Measurements from ENCODE around the gene MVB12B. TPM values are rescaled to one million over a fixed set of nuclear protein-coding genes. Genes with fewer than 3 reads are reported as not detected.

MVB12B gene
- total RNA-seq, 1 experiment from 2014 or later: not detected

DNA sequence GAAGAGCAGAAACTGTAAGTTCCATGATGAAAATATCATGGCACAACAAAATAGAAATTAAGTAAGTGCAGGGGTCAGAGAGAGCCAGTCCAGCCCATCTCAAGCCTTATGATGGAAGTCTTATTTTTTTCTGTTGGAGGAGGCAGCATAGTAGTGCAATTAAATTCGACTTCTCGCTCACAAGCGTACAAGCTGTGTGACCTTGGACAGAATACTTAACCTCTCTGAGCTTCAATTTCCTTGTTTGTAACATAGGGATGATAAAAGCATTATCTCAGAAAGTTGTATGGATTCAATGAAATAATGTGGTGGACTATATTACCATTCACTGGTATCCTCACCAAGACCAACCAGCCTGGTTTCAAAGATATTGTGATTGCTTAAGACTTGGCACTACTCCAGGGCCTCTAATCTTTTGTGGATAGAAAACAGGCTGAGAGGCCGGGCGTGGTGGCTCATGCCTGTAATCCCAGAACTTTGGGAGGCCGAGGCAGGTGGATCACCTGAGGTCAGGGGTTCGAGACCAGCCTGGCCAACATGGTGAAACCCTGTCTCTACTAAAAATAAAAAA, 26.8 kb upstream of the MVB12B start:
- Histone ChIP-seq H3K79me2 (ENCODE audit: low read length) (no peaks in the 10 kb centered on the region), H3K4me3 (ENCODE audit: low read length) (no peak overlapping the region), H2AFZ (ENCODE audit: low read length) (no peak overlapping the region), H3K9me3 (ENCODE audit: low read length) (no peaks in the 10 kb centered on the region), H4K20me1 (ENCODE audit: insufficient read depth, low read depth, low read length) (no peaks in the 10 kb centered on the region), H3K9ac (ENCODE audit: low read length) (no peak overlapping the region), H3K27ac (ENCODE audit: low read length) (no peak overlapping the region), H3K36me3 (ENCODE audit: insufficient read depth, low read length) (no peaks in the 10 kb centered on the region), H3K27me3 (ENCODE audit: low read length) (no peaks in the 10 kb centered on the region), H3K4me2 (ENCODE audit: low read depth, low read length, poor library complexity, severe bottlenecking) (no peak overlapping the region), H3K9me2 (replicated peaks; ENCODE audit: insufficient read depth, low read length) (no peaks in the 10 kb centered on the region), H3K4me1 (ENCODE audit: low read length) (no peaks in the 10 kb centered on the region)
- no peak for DNase-seq

DNA sequence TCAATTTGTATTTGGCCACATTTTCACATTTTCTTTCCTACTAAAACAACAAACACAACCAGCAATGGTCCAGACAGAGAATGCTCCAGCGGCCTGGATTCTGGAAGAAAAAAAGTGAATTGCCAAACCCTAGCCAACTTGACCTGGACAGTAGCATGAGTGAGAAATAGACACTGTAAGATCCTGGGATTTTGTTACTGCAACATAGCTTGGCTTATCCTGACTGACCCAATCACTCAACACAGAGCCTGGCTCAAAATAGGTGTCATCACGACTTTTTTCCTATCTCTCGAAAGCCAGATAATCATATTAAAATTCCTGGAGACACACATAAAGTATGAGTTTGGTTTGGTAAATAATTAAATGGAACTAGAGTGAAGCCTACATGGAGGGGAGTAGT, 25.4 kb upstream of the MVB12B start:
- no peak overlapping the region for H3K27ac ChIP-seq (ENCODE audit: low read length)
- no peaks in the 10 kb centered on the region for H4K20me1 ChIP-seq (ENCODE audit: insufficient read depth, low read depth, low read length)
- no peaks in the 10 kb centered on the region for H3K9me3 ChIP-seq (ENCODE audit: low read length)
- H3K9me2 ChIP-seq (replicated peaks; ENCODE audit: insufficient read depth, low read length): no peaks in the 10 kb centered on the region
- no peaks in the 10 kb centered on the region for H3K79me2 ChIP-seq (ENCODE audit: low read length)
- no peaks in the 10 kb centered on the region for H3K36me3 ChIP-seq (ENCODE audit: insufficient read depth, low read length)
- H2AFZ ChIP-seq (ENCODE audit: low read length): no peak overlapping the region
- H3K4me2 ChIP-seq (ENCODE audit: low read depth, low read length, poor library complexity, severe bottlenecking): no peak overlapping the region
- H3K27me3 ChIP-seq (ENCODE audit: low read length): no peaks in the 10 kb centered on the region
- H3K4me3 ChIP-seq (ENCODE audit: low read length): no peak overlapping the region
- H3K9ac ChIP-seq (ENCODE audit: low read length): no peak overlapping the region
- no peaks in the 10 kb centered on the region for H3K4me1 ChIP-seq (ENCODE audit: low read length)
- DNase-seq: no peak

DNA sequence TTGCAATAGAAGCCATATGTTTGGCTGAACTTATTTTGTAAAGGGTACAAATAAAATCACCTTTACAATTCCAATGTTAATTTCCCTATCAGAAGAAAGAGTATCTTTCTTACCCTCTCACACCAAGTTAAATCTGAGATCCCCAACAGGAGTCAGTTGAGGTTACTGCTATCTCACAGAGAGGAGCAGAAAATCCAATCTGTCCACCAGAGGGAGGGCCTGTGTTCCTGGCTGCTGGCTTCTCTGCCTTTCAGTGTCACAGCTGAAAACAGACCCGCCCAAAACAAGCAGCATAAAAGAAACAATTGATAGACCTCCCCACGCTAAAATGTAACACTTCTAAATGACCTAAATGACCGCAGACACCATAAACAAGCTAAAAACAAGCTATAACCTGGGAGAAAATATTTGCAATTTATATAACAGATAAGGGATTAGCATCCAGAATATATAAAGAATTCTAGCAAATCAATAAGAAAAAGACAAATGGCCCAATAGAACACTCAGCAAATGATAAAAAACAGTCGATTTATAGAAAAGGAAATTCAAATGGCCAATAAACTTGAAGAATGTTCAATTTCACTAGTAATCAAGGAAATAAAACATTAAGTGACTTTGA, 24.5 kb upstream of the MVB12B start:
- H3K9me3 ChIP-seq (ENCODE audit: low read length): no peaks in the 10 kb centered on the region

DNA sequence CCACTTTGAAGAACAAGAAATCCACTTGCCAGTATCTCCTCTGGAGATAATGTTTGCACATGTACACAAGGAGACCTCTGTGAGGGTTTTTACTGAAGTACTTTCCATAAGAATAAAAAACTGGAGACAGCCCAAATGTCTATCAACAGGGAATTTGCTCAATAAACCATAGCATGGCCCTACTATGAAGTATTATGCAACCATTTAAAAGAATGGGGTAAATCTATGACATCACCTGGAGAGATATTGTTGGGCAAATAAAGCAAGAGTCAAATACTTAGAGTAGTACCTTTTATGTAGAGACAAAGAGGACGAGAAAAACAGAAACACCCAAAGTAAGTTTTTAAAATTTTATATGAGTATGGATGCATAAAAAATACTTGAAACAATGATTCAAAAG, 23.9 kb upstream of the MVB12B start:
- H4K20me1 ChIP-seq (ENCODE audit: insufficient read depth, low read depth, low read length): no peaks in the 10 kb centered on the region
- no peaks in the 10 kb centered on the region for H3K79me2 ChIP-seq (ENCODE audit: low read length)
- no peak overlapping the region for H2AFZ ChIP-seq (ENCODE audit: low read length)
- no peak overlapping the region for H3K4me2 ChIP-seq (ENCODE audit: low read depth, low read length, poor library complexity, severe bottlenecking)
- no peaks in the 10 kb centered on the region for H3K9me3 ChIP-seq (ENCODE audit: low read length)
- H3K36me3 ChIP-seq (ENCODE audit: insufficient read depth, low read length): no peaks in the 10 kb centered on the region
- no peak overlapping the region for H3K27ac ChIP-seq (ENCODE audit: low read length)
- H3K9me2 ChIP-seq (replicated peaks; ENCODE audit: insufficient read depth, low read length): no peaks in the 10 kb centered on the region
- H3K4me1 ChIP-seq (ENCODE audit: low read length): no peaks in the 10 kb centered on the region
- no peak overlapping the region for H3K4me3 ChIP-seq (ENCODE audit: low read length)
- DNase-seq: no peak
- no peaks in the 10 kb centered on the region for H3K27me3 ChIP-seq (ENCODE audit: low read length)
- H3K9ac ChIP-seq (ENCODE audit: low read length): no peak overlapping the region

More for the DNA sequence above, 24.5 kb upstream of the MVB12B start:
- peak; percentile 79 for DNase-seq
- Histone ChIP-seq H3K79me2 (ENCODE audit: low read length) (no peaks in the 10 kb centered on the region), H3K4me1 (ENCODE audit: low read length) (no peaks in the 10 kb centered on the region), H3K27ac (ENCODE audit: low read length) (no peak overlapping the region), H2AFZ (ENCODE audit: low read length) (no peak overlapping the region), H3K9ac (ENCODE audit: low read length) (no peak overlapping the region), H3K4me3 (ENCODE audit: low read length) (no peak overlapping the region), H4K20me1 (ENCODE audit: insufficient read depth, low read depth, low read length) (no peaks in the 10 kb centered on the region), H3K27me3 (ENCODE audit: low read length) (no peaks in the 10 kb centered on the region), H3K36me3 (ENCODE audit: insufficient read depth, low read length) (no peaks in the 10 kb centered on the region), H3K4me2 (ENCODE audit: low read depth, low read length, poor library complexity, severe bottlenecking) (no peak overlapping the region), H3K9me2 (replicated peaks; ENCODE audit: insufficient read depth, low read length) (no peaks in the 10 kb centered on the region)

DNA sequence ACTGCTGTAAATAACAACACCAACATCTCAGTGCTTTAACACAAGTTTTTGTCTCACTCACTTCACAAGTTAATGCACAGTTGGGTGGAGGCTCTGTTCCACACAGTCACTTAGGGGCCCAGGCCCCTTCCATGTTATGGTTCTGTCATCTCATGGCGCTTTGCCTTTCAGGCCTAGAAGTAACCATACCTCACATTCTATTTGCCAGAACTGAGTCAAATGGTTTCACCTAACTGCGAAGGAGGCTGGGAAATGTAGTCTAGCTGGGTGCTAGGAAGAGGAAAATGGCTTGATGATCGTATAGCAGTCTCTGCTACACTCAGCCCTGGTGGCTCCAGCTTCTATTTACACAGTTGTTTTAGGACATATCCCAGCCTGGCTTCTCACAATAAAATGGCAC, 23.1 kb upstream of the MVB12B start:
- no peaks in the 10 kb centered on the region for H3K27me3 ChIP-seq (ENCODE audit: low read length)
- H3K9me2 ChIP-seq (replicated peaks; ENCODE audit: insufficient read depth, low read length): no peaks in the 10 kb centered on the region
- H3K9ac ChIP-seq (ENCODE audit: low read length): no peak overlapping the region
- H3K4me1 ChIP-seq (ENCODE audit: low read length): no peaks in the 10 kb centered on the region
- no peaks in the 10 kb centered on the region for H3K79me2 ChIP-seq (ENCODE audit: low read length)
- H3K27ac ChIP-seq (ENCODE audit: low read length): no peak overlapping the region
- no peaks in the 10 kb centered on the region for H4K20me1 ChIP-seq (ENCODE audit: insufficient read depth, low read depth, low read length)
- peak overlapping the region; percentile 41; the same call in 1 of the 2 replicates for H2AFZ ChIP-seq (ENCODE audit: low read length)
- H3K4me2 ChIP-seq (ENCODE audit: low read depth, low read length, poor library complexity, severe bottlenecking): no peak overlapping the region
- H3K36me3 ChIP-seq (ENCODE audit: insufficient read depth, low read length): no peaks in the 10 kb centered on the region
- DNase-seq: peak; percentile 51
- H3K4me3 ChIP-seq (ENCODE audit: low read length): no peak overlapping the region
- H3K9me3 ChIP-seq (ENCODE audit: low read length): no peaks in the 10 kb centered on the region

DNA sequence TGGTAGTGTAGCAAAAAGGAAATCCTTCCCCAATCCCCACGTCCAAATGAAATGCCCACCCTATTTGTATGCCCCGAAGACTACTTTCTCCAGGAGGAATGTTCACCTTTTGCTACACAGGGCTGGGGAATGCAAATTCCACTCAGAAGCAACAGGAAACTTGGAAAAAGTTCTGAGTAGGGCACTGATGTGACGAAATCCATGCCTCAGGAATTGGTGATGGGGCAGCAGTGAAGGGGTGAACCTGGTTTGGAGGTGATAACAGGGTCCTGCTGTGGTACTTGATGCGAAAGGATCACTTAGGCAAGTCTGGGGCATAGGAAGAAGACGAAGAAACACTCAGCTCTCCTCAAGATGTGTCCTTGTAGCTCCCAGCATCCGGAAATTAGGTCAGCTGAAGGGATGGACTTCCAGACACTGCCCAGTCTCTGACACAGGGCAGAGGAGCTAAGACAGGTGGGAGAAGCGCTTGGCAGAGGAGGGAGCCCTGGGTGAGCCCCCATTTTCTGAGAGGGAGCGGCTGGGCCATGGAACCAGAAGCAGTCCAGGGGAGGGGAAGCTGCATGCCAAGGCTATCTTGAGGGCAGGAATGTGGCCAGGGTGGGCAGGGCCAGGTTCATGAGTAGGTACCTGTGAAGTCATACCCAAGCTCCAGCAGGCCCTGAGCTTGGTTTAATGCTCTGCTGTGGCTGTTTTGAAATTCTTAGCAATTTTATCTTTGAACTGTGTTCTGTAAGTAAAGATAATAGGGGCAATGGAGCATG, 22.2 kb upstream of the MVB12B start:
- no peaks in the 10 kb centered on the region for H4K20me1 ChIP-seq (ENCODE audit: insufficient read depth, low read depth, low read length)
- H2AFZ ChIP-seq (ENCODE audit: low read length): no peak overlapping the region
- DNase-seq: no peak
- no peaks in the 10 kb centered on the region for H3K79me2 ChIP-seq (ENCODE audit: low read length)
- no peak overlapping the region for H3K9ac ChIP-seq (ENCODE audit: low read length)
- H3K9me3 ChIP-seq (ENCODE audit: low read length): no peaks in the 10 kb centered on the region
- no peak overlapping the region for H3K27ac ChIP-seq (ENCODE audit: low read length)
- no peak overlapping the region for H3K4me2 ChIP-seq (ENCODE audit: low read depth, low read length, poor library complexity, severe bottlenecking)
- no peaks in the 10 kb centered on the region for H3K4me1 ChIP-seq (ENCODE audit: low read length)
- no peaks in the 10 kb centered on the region for H3K27me3 ChIP-seq (ENCODE audit: low read length)
- no peaks in the 10 kb centered on the region for H3K36me3 ChIP-seq (ENCODE audit: insufficient read depth, low read length)
- no peak overlapping the region for H3K4me3 ChIP-seq (ENCODE audit: low read length)
- H3K9me2 ChIP-seq (replicated peaks; ENCODE audit: insufficient read depth, low read length): no peaks in the 10 kb centered on the region

DNA sequence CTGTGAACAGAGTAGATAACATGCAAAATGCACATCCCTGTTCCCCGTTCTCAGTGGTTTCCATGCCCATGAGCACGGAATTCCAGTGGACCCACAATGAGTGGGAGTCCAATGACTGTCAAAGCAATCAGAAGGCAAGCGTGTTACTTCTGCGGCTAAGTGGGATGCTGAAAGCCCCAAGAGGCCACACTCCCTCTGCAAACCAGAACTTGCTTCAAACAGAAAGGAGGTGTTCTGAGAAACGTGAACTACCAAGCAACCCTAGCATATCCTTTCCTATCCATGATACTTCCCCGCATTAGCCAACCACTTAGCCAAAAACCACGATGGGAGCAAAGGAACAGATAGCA, 21.7 kb upstream of the MVB12B start:
- no peaks in the 10 kb centered on the region for H4K20me1 ChIP-seq (ENCODE audit: insufficient read depth, low read depth, low read length)
- H3K36me3 ChIP-seq (ENCODE audit: insufficient read depth, low read length): no peaks in the 10 kb centered on the region
- no peak for DNase-seq
- no peaks in the 10 kb centered on the region for H3K9me2 ChIP-seq (replicated peaks; ENCODE audit: insufficient read depth, low read length)
- no peak overlapping the region for H3K9ac ChIP-seq (ENCODE audit: low read length)
- no peaks in the 10 kb centered on the region for H3K4me1 ChIP-seq (ENCODE audit: low read length)
- H3K27ac ChIP-seq (ENCODE audit: low read length): no peak overlapping the region
- H3K4me3 ChIP-seq (ENCODE audit: low read length): no peak overlapping the region
- no peak overlapping the region for H2AFZ ChIP-seq (ENCODE audit: low read length)
- H3K27me3 ChIP-seq (ENCODE audit: low read length): no peaks in the 10 kb centered on the region
- no peak overlapping the region for H3K4me2 ChIP-seq (ENCODE audit: low read depth, low read length, poor library complexity, severe bottlenecking)
- no peaks in the 10 kb centered on the region for H3K79me2 ChIP-seq (ENCODE audit: low read length)
- H3K9me3 ChIP-seq (ENCODE audit: low read length): no peaks in the 10 kb centered on the region

DNA sequence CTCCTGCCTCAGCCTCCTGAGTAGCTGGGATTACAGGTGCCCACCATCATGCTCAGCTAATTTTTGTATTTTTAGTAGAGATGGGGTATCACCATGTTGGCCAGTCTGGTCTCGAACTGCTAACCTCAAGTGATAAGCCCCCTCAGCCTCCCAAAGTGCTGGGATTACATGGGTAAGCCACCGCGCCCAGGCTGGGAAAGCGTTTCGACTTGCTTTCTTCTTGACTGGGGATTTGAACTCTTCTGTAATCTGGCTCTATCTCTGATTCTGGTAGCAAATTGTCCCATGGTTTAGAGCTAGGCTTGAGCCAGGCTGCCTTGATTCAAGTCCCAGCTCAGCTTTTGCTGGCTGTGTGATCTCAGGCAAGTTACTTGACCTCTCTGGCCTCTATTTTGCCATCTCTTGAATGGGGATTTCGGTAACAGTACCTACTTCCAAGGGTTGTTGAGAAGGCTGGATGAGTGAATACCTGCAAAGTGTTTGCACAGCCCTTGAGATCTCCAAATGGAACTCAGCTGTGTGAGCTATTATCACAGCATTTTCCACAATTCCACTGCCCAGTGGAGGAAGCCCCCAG, 20.5 kb upstream of the MVB12B start:
- Histone ChIP-seq H3K4me2 (ENCODE audit: low read depth, low read length, poor library complexity, severe bottlenecking) (no peak overlapping the region), H3K9me3 (ENCODE audit: low read length) (no peaks in the 10 kb centered on the region), H2AFZ (ENCODE audit: low read length) (no peak overlapping the region), H3K9me2 (replicated peaks; ENCODE audit: insufficient read depth, low read length) (no peaks in the 10 kb centered on the region), H3K4me3 (ENCODE audit: low read length) (no peak overlapping the region), H3K27ac (ENCODE audit: low read length) (no peak overlapping the region), H3K27me3 (ENCODE audit: low read length) (no peaks in the 10 kb centered on the region), H3K4me1 (ENCODE audit: low read length) (no peaks in the 10 kb centered on the region), H3K79me2 (ENCODE audit: low read length) (no peaks in the 10 kb centered on the region), H3K9ac (ENCODE audit: low read length) (no peak overlapping the region), H4K20me1 (ENCODE audit: insufficient read depth, low read depth, low read length) (no peaks in the 10 kb centered on the region), H3K36me3 (ENCODE audit: insufficient read depth, low read length) (no peaks in the 10 kb centered on the region)
- DNase-seq: no peak

Data from Karpas-422 (cell line).